Lower lobe of right lung (tissue), 2 donors: ENCODE data around the gene LMBR1. TPM values are rescaled to one million over a fixed set of nuclear protein-coding genes. Genes with fewer than 3 reads are reported as not detected.

Source experiments
- ATAC-seq, 2 donors: fragments of 200-7000 bp; cut with Tn5 transposase; one replicate each; pipeline ENCODE4 v1.9.1; 2020 to 2022; ENCODE audit warnings: mild to moderate bottlenecking in 2 of 2, moderate library complexity in 2 of 2
- DNase-seq: peaks from one replicate; pipeline ENCODE4 v3.0.0-alpha.2; 2020
- H3K27ac ChIP-seq: fragments of 200-600 bp; one replicate; pipeline ENCODE4 v1.8.0; 2022
- H3K27me3 ChIP-seq: fragments of 200-600 bp; one replicate; pipeline ENCODE4 v1.8.0; 2022; ENCODE audit warnings: low read depth
- H3K36me3 ChIP-seq: fragments of 200-600 bp; one replicate; pipeline ENCODE4 v1.8.0; 2022; ENCODE audit warnings: mild to moderate bottlenecking
- H3K4me1 ChIP-seq: fragments of 200-600 bp; one replicate; pipeline ENCODE4 v1.8.0; 2022
- H3K4me3 ChIP-seq: fragments of 200-600 bp; one replicate; pipeline ENCODE4 v1.8.0; 2022; ENCODE audit warnings: mild to moderate bottlenecking
- H3K9me3 ChIP-seq: fragments of 200-600 bp; one replicate; pipeline ENCODE4 v1.8.0; 2022
- intact Hi-C: fragments of 100-400 bp; cut with DNase I; formaldehyde crosslinking; loops from one replicate; pipeline ENCODE4 v1.11.0; 2022
- total RNA-seq: library from RNA; stranded (reverse); fragmentation: NEBNext Ultra II Directional; extraction: Animal tissue kit (Norgen Biotek cat#: 25700); gene quantifications from one replicate; pipeline ENCODE4 v1.2.1, GENCODE V29; 2021
- TF ChIP-seq, protein P1 (sequence below): fragments of 200-600 bp; IDR thresholded peaks from one replicate; pipeline ENCODE4 v1.8.0; 2022; ENCODE audit warnings: antibody characterized with exemption, mild to moderate bottlenecking
- donor health status: DM: no; HTN: yes; CAD: no; lungs with severe emphysema.

LMBR1 gene
- total RNA-seq, 1 donor from 2014 or later = 71.1 TPM

DNA sequence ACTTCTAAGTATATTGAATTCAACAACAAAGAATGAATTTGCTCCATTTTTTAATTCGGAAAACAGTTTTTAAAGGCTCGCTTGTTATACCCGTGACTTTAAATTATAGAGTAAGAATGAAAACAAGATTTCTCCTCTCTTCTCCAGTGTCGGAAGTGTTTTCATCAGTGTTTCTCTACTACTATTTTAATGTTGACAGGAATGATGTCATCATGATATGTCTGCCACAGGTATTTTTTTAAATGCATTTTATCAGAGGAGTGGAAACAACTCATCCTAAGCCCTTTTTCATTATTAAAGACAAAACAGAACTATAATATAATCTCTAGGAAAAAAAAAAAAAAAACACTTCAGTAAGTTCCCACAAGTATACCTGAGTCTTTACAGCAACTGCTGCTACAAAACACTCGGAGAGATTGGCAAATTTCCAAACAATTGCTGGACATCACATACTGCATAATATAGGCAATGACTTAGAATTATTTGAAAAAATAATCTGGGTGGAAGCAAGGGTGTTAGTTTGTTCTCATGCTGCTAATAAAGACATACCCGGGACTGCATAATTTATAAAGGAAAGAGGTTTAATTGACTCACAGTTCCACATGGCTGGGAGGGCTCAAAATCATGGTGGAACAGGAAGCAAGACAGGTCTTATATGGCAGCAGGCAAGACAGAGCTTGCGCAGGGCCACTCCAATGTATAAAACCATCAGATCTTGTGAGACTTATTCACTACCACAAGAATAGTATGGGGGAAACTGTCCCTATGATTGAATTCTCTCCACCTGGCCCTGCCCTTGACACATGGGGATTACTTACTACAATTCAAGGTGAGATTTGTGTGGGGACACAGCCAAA, 257.2 kb downstream of the LMBR1 start:
- H3K4me1 ChIP-seq = peaks cover 6% of the 10 kb centered on the region
- ATAC-seq = no peak
- DNase-seq = no peak

DNA sequence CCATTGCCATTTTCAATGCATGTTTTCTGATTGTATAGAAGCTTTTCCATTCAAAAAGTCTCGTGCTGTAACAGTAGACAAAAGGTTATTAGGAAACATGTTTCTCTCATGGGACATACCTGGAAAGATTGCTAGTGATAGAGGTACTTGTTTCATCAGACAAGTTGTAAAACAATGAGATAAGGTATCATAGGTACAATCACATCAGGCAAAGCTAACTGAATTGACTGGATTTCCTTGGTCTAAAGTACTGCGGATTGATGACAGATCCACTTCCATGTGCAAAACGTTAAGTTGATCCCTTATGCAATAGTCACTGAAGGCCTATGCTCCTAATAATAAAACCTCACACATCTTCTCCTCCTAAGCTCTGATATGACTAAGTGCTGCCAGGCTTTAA, 258.9 kb downstream of the LMBR1 start:
- TF ChIP-seq, protein P1, sequence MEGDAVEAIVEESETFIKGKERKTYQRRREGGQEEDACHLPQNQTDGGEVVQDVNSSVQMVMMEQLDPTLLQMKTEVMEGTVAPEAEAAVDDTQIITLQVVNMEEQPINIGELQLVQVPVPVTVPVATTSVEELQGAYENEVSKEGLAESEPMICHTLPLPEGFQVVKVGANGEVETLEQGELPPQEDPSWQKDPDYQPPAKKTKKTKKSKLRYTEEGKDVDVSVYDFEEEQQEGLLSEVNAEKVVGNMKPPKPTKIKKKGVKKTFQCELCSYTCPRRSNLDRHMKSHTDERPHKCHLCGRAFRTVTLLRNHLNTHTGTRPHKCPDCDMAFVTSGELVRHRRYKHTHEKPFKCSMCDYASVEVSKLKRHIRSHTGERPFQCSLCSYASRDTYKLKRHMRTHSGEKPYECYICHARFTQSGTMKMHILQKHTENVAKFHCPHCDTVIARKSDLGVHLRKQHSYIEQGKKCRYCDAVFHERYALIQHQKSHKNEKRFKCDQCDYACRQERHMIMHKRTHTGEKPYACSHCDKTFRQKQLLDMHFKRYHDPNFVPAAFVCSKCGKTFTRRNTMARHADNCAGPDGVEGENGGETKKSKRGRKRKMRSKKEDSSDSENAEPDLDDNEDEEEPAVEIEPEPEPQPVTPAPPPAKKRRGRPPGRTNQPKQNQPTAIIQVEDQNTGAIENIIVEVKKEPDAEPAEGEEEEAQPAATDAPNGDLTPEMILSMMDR = no peak
- no peak for ATAC-seq
- H3K27ac ChIP-seq = no peak overlapping the region

More for the DNA sequence above, 257.2 kb downstream of the LMBR1 start:
- H3K27me3 ChIP-seq = no peaks in the 10 kb centered on the region
- no peaks in the 10 kb centered on the region for H3K9me3 ChIP-seq
- H3K36me3 ChIP-seq = no peaks in the 10 kb centered on the region
- TF ChIP-seq, protein P1 = no peak
- H3K4me3 ChIP-seq = no peak overlapping the region
- intact Hi-C loops = no loop called here
- H3K27ac ChIP-seq = no peak overlapping the region

DNA sequence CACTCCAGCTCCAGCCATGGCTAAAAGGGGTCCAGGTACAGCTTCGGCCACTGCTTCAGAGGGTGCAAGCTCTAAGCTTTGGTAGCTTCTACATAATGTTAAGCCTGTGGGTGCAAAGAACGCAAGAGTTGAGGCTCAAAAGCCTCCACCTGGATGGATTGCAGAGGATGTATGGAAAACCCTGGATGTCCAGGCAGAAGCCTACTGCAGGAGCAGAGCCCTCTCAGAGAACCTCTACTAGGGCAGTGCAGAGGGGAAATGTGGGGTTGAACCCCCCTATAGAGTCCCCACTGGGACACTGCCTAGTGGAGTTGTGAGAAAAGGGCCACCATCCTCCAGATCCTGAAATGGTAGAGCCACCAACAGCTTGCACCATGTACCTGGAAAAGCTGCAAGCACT, 263.1 kb downstream of the LMBR1 start:
- ATAC-seq = no peak
- H3K9me3 ChIP-seq = peaks cover 12% of the 10 kb centered on the region
- intact Hi-C loops = no loop called here
- H3K4me3 ChIP-seq = no peak overlapping the region
- H3K36me3 ChIP-seq = no peaks in the 10 kb centered on the region
- no peaks in the 10 kb centered on the region for H3K4me1 ChIP-seq
- TF ChIP-seq, protein P1 = no peak
- no peaks in the 10 kb centered on the region for H3K27me3 ChIP-seq
- H3K27ac ChIP-seq = no peak overlapping the region
- no peak for DNase-seq

More for the DNA sequence above, 258.9 kb downstream of the LMBR1 start:
- no peak for DNase-seq
- H3K4me3 ChIP-seq = no peak overlapping the region
- H3K27me3 ChIP-seq = no peaks in the 10 kb centered on the region
- intact Hi-C loops = no loop called here
- H3K9me3 ChIP-seq = peaks cover 1% of the 10 kb centered on the region
- H3K36me3 ChIP-seq = no peaks in the 10 kb centered on the region
- H3K4me1 ChIP-seq = no peaks in the 10 kb centered on the region

DNA sequence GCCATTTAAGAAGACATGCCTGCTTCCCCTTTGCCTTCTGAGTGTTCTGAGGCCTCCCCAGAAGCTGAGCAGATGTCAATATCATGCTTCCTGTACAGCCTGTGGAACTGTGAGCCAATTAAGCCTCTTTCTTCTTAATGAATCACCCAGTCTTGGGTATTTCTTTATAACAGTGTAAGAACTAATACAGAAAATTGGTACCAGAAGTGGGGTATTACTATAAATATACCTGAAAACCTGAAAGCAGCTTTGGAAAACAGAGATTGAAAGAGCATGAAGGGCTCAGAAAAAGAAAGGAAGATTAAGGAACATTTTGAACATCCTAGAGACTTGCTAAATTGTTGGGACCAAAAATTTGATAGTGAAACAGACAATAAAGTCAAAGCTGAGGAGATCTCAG, 264.4 kb downstream of the LMBR1 start:
- no peak for ATAC-seq
- DNase-seq = no peak
- TF ChIP-seq, protein P1 = no peak
- no peaks in the 10 kb centered on the region for H3K36me3 ChIP-seq
- no peaks in the 10 kb centered on the region for H3K4me1 ChIP-seq
- intact Hi-C loops = no loop called here
- H3K4me3 ChIP-seq = no peak overlapping the region
- H3K27me3 ChIP-seq = no peaks in the 10 kb centered on the region
- H3K27ac ChIP-seq = no peak overlapping the region
- peaks cover 12% of the 10 kb centered on the region for H3K9me3 ChIP-seq

Other genes with a start within 250 kb of the LMBR1 start
- gene NOM1, start 56.5 kb upstream of the LMBR1 start, total RNA-seq = 16.9 TPM
- 0.74 TPM for gene MNX1, start 117.5 kb upstream of the LMBR1 start, total RNA-seq
- 55.7 TPM for gene UBE3C, start 245.7 kb upstream of the LMBR1 start, total RNA-seq